Adipocyte (in vitro differentiated cells): ENCODE measurements around the gene PDE4D.

Experiments
- DNase-seq: peaks from one replicate; pipeline ENCODE4 v3.0.0-alpha.2; 2015; ENCODE audit warnings: low read depth
- H3K27me3 ChIP-seq: replicated peaks from 2 replicates; pipeline ENCODE4 v1.7.0; 2013; ENCODE audit warnings: mild to moderate bottlenecking, low read length, moderate library complexity; ENCODE audit not compliant: control insufficient read depth, insufficient read depth
- H3K36me3 ChIP-seq: 2 replicates; pipeline ENCODE4 v1.7.0; 2013; ENCODE audit warnings: low read length, mild to moderate bottlenecking, moderate library complexity; ENCODE audit not compliant: control insufficient read depth, insufficient read depth, severe bottlenecking
- H3K4me1 ChIP-seq: 2 replicates; pipeline ENCODE4 v1.7.0; 2013; ENCODE audit warnings: mild to moderate bottlenecking, low read length, moderate library complexity; ENCODE audit not compliant: control insufficient read depth, insufficient read depth
- H3K4me3 ChIP-seq: 2 replicates; pipeline ENCODE4 v1.7.0; 2013; ENCODE audit warnings: mild to moderate bottlenecking, low read length, moderate library complexity
- H3K9ac ChIP-seq: 2 replicates; pipeline ENCODE4 v1.7.0; 2013; ENCODE audit warnings: mild to moderate bottlenecking, low read length, moderate library complexity
- H3K9me3 ChIP-seq: 2 replicates; pipeline ENCODE4 v1.7.0; 2013; ENCODE audit warnings: mild to moderate bottlenecking, low read length, moderate library complexity; ENCODE audit not compliant: control insufficient read depth

Gene PDE4D

GRCh38 chr5:58933891-58934628 is 959.5 kb downstream of the PDE4D start:
- no peak for DNase-seq
- Histone ChIP-seq H3K27me3 (no peaks in the 10 kb centered on the region), H3K9ac (peak overlapping the region; percentile 22), H3K9me3 (no peaks in the 10 kb centered on the region), H3K36me3 (no peaks in the 10 kb centered on the region), H3K4me3 (peak overlapping the region; percentile 63), H3K4me1 (peaks cover 25% of the 10 kb centered on the region)

DNA sequence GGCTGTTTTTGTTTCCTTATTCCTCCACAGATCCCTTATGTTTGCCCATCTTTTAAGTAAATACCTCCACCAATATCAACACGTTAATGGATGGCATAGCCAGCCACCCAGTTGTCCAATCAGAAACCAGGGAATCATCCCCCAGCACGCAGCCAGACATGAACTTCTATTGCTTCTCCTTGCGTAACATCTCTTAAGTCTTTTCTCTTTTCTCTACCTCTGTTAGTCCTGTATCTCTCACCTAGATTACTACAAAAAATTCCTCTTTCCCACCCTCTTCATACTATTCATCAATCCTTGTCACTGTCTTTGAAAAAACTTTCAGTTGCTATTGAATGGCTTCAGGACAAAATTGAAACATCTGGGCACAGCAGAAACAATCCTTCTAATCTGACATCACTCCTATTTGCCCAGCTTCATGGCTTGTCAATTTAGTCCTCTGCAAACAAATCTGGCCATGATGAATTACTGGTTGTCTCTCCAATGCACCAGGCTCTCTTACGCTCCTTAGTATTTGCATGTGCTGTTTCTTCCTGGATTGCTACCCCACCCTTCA is 961.4 kb downstream of the PDE4D start:
- DNase-seq, result no peak
- Histone ChIP-seq H3K4me3 (no peak overlapping the region), H3K9ac (no peak overlapping the region), H3K36me3 (no peaks in the 10 kb centered on the region), H3K27me3 (no peaks in the 10 kb centered on the region), H3K9me3 (no peaks in the 10 kb centered on the region), H3K4me1 (peaks cover 29% of the 10 kb centered on the region)

GRCh38 chr5:58930520-58930919 is 963.0 kb downstream of the PDE4D start:
- Histone ChIP-seq H3K9ac (no peak overlapping the region), H3K4me1 (peaks cover 43% of the 10 kb centered on the region), H3K36me3 (no peaks in the 10 kb centered on the region), H3K27me3 (no peaks in the 10 kb centered on the region), H3K9me3 (no peaks in the 10 kb centered on the region), H3K4me3 (no peak overlapping the region)
- DNase-seq, result no peak

DNA sequence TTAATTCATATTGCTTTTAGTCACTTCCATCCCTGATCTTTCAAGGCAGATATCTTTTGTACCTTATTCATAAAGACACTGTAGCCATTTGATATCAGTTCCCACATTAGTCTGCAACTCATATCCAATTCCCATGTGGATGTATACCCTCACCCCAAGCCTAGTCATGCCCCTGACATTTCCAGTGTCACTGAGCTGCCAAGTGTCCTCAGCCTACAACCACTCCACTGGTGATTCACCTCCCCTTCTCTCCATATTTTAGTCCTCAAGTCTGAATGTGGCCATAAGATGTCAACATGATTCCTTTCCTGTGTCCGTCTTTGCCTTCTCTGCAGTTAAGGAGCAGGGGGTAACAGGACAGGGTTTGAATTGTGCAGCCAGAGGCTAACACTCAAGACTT is 963.8 kb downstream of the PDE4D start:
- Histone ChIP-seq H3K4me3 (no peak overlapping the region), H3K9me3 (no peaks in the 10 kb centered on the region), H3K27me3 (no peaks in the 10 kb centered on the region), H3K36me3 (no peaks in the 10 kb centered on the region), H3K4me1 (peaks cover 44% of the 10 kb centered on the region), H3K9ac (no peak overlapping the region)
- DNase-seq, result no peak

GRCh38 chr5:58927938-58928337 is 965.6 kb downstream of the PDE4D start:
- Histone ChIP-seq H3K4me1 (peaks cover 51% of the 10 kb centered on the region), H3K4me3 (no peak overlapping the region), H3K9ac (no peak overlapping the region), H3K36me3 (no peaks in the 10 kb centered on the region), H3K9me3 (no peaks in the 10 kb centered on the region), H3K27me3 (no peaks in the 10 kb centered on the region)
- DNase-seq, result no peak

DNA sequence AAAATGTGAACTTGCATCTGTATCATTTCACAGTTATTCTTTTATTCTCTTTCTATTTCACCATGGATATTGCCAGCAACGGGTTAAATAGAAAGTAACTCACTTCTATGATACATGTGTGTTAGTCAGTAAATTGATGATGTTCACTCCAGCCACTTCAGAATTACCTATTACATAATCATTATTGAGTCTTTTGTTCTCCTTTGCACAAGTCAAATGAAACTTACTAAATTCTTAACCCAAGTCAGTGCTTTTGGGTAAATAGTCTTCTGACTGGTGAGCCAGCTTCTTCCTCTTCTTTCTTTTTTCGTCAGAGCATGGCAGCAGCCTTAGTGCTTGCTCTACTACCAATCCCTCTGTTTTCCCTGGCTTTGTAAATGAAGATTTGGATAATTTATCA is 966.3 kb downstream of the PDE4D start:
- H3K4me3 ChIP-seq, result no peak overlapping the region
- no peaks in the 10 kb centered on the region for H3K36me3 ChIP-seq
- no peak overlapping the region for H3K9ac ChIP-seq
- no peaks in the 10 kb centered on the region for H3K27me3 ChIP-seq
- H3K9me3 ChIP-seq, result no peaks in the 10 kb centered on the region
- no peak for DNase-seq
- H3K4me1 ChIP-seq, result peaks cover 59% of the 10 kb centered on the region

DNA sequence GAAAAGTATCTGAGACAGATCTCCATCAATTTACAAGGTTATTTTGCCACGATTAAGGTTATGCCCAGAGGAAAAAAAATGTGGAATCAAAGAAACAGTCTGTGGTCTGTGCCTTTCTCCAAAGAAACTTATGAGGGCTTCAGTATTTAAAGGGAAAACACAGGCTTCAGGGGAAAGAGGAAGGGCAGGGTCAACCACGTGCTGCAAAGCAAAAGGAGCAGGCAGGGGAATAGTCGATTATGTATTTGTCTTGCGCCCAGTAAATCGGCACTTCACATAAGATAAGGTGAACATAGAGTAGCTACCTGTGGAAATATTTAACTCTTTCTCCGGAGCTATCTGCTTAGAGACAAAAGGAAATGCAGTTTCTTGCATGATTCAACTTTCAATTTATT is 967.0 kb downstream of the PDE4D start:
- no peak overlapping the region for H3K4me3 ChIP-seq
- no peaks in the 10 kb centered on the region for H3K27me3 ChIP-seq
- H3K4me1 ChIP-seq, result peaks cover 65% of the 10 kb centered on the region

DNA sequence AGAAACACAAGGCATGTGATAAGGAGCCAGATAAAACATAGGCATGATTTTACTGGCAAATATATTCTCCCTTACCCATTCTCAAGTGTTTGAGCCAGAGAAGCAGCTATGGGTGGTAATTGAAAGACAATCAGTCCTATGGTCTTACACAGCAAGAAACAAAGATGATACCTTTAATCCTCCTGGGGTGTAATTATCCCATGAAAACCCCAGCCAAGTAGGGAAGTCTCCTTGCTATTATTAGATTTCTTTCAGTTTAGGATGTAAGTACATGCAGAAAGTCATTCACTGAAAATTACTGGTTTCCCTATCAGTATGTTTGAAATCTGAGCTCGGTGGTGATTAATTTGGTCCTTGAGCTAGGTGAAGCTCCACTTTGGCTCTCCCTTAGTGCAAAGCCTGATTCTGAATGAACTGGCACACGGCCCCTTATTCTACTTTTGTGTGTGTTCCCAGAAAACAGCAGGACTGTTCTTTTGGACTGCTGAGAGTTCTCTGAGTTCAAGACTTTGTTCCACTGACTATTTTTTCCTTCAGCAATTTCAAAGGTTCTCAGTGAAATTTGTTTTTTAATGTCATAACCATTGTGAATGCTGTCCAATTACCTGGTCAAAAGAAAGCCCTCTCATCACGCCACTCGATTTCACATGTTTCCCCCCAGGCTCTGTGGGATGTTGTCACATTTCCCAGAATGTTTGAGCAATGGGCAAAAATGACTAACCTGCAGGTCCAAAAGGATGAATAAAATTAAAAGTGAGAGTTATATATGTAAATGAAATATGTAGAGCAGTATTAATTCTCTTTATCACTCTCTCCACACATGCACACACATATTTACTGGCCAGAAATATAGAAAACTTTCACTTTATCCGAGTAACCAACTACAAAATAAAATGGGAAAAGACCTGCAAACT is 967.6 kb downstream of the PDE4D start:
- no peaks in the 10 kb centered on the region for H3K27me3 ChIP-seq
- H3K9ac ChIP-seq, result peak overlapping the region; percentile 20
- no peaks in the 10 kb centered on the region for H3K36me3 ChIP-seq
- no peaks in the 10 kb centered on the region for H3K9me3 ChIP-seq
- H3K4me1 ChIP-seq, result peaks cover 71% of the 10 kb centered on the region
- no peak for DNase-seq
- no peak overlapping the region for H3K4me3 ChIP-seq

More for the DNA sequence above, 967.0 kb downstream of the PDE4D start:
- H3K9me3 ChIP-seq, result no peaks in the 10 kb centered on the region
- no peak overlapping the region for H3K9ac ChIP-seq
- no peak for DNase-seq
- no peaks in the 10 kb centered on the region for H3K36me3 ChIP-seq

DNA sequence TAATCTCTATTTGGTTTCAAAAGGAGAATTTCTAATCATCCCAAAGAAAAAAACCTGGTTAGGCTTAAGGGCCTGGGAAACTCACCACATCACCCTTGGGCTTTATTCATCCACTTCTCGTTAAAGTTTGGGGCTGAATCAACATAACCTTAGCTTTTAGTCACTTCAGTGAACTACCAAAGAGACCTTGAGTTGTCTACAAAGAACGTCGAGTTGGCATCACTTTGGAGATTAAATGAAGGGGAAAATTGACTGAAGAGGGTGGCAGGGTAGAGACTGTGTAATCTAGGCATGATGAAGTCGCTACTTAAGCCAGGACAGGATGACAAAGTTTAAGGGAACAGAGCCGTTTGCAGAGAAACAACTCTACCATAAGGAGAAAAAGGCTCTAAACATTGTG is 969.2 kb downstream of the PDE4D start:
- H3K4me3 ChIP-seq, result no peak overlapping the region
- no peak for DNase-seq
- no peaks in the 10 kb centered on the region for H3K9me3 ChIP-seq
- peak overlapping the region; percentile 33 for H3K9ac ChIP-seq
- H3K27me3 ChIP-seq, result no peaks in the 10 kb centered on the region
- H3K36me3 ChIP-seq, result no peaks in the 10 kb centered on the region
- peaks cover 63% of the 10 kb centered on the region for H3K4me1 ChIP-seq

DNA sequence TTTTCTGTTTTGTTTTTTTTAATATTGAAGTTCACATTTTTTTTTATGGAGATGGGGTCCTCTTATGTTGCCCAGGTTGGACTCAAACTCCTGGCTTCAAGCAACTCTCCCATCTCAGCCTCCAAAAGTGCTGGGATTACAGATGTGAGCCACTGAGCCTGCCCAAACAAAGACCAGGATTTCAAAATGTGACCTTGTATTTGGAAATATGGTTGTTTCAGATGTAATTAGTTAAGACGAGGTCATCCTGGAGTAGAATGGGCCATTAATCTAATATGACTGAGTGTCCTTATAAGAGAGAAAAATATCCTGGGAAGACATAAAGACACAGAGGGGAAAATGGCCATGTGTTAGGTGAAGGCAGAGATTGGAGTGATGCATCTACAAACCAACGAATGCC is 970.2 kb downstream of the PDE4D start:
- DNase-seq, result no peak
- Histone ChIP-seq H3K9me3 (no peaks in the 10 kb centered on the region), H3K27me3 (no peaks in the 10 kb centered on the region), H3K4me1 (peaks cover 63% of the 10 kb centered on the region), H3K9ac (peak overlapping the region; percentile 38), H3K36me3 (no peaks in the 10 kb centered on the region), H3K4me3 (peak overlapping the region; percentile 3)

GRCh38 chr5:58922461-58923171 is 970.9 kb downstream of the PDE4D start:
- Histone ChIP-seq H3K27me3 (no peaks in the 10 kb centered on the region), H3K9me3 (no peaks in the 10 kb centered on the region), H3K9ac (peak overlapping the region; percentile 57), H3K4me1 (peaks cover 63% of the 10 kb centered on the region), H3K36me3 (no peaks in the 10 kb centered on the region), H3K4me3 (peak overlapping the region; percentile 3)
- no peak for DNase-seq
